Endothelial cell (in vitro differentiated cells): ENCODE data around the gene PROM2. TPM values are rescaled to one million over a fixed set of nuclear protein-coding genes. Genes with fewer than 3 reads are reported as not detected.

Source experiments
- DNase-seq: peaks from one replicate; pipeline ENCODE4 v3.0.0; 2021; ENCODE audit warnings: low spot score
- H3K27ac Mint-ChIP-seq: one replicate; pipeline ENCODE4 v1.8.0; 2021; ENCODE audit warnings: mixed read lengths, inconsistent platforms; ENCODE audit not compliant: unreplicated experiment
- H3K27me3 Mint-ChIP-seq: one replicate; pipeline ENCODE4 v1.8.0; 2021; ENCODE audit warnings: mild to moderate bottlenecking, moderate library complexity, mixed read lengths, inconsistent platforms; ENCODE audit not compliant: unreplicated experiment
- H3K36me3 Mint-ChIP-seq: one replicate; pipeline ENCODE4 v1.8.0; 2021; ENCODE audit warnings: mild to moderate bottlenecking, low read depth, mixed read lengths, inconsistent platforms; ENCODE audit not compliant: unreplicated experiment
- H3K4me1 Mint-ChIP-seq: one replicate; pipeline ENCODE4 v1.8.0; 2021; ENCODE audit warnings: mild to moderate bottlenecking, mixed read lengths, inconsistent platforms; ENCODE audit not compliant: unreplicated experiment
- H3K4me3 Mint-ChIP-seq: one replicate; pipeline ENCODE4 v1.8.0; 2021; ENCODE audit warnings: mild to moderate bottlenecking, mixed read lengths, inconsistent platforms; ENCODE audit not compliant: unreplicated experiment
- H3K9me3 Mint-ChIP-seq: one replicate; pipeline ENCODE4 v1.8.0; 2021; ENCODE audit warnings: mixed read lengths, inconsistent platforms; ENCODE audit not compliant: unreplicated experiment
- CTCF ChIP-seq: fragments of 200-600 bp; sonication (generic); IDR thresholded peaks from one replicate; pipeline ENCODE4 v1.5.0; 2021; ENCODE audit warnings: antibody characterized with exemption; ENCODE audit not compliant: unreplicated experiment
- total RNA-seq: library from RNA; stranded (reverse); fragmentation: NEBNext Ultra II Directional; extraction: Animal tissue kit (Norgen Biotek cat#: 25700); gene quantifications from one replicate; pipeline ENCODE4 v1.2.1, GENCODE V29; 2021; ENCODE audit not compliant: unreplicated experiment

The PROM2 gene
- total RNA-seq, 1 donor from 2014 or later = 0.62 TPM

- Mint-ChIP-seq H3K4me3 (no peak overlapping the region), H3K27ac (no peak overlapping the region), H3K9me3 (no peaks in the 10 kb centered on the region), H3K4me1 (peaks cover 2% of the 10 kb centered on the region), H3K36me3 (no peaks in the 10 kb centered on the region), H3K27me3 (peaks cover 7% of the 10 kb centered on the region)
- no peak for TF ChIP-seq CTCF
- no peak for DNase-seq
Measured at GRCh38 chr2:95278637-95279225, 4.5 kb downstream of the PROM2 start.

- Mint-ChIP-seq H3K9me3 (no peaks in the 10 kb centered on the region), H3K4me1 (peaks cover 2% of the 10 kb centered on the region)
- no peak for DNase-seq
Measured at GRCh38 chr2:95279435-95280035, 5.3 kb downstream of the PROM2 start.

GRCh38 chr2:95281071-95281470 is 6.8 kb downstream of the PROM2 start:
- DNase-seq = no peak
- Mint-ChIP-seq H3K27ac (no peak overlapping the region), H3K4me1 (peaks cover 2% of the 10 kb centered on the region), H3K36me3 (peaks cover 3% of the 10 kb centered on the region), H3K9me3 (no peaks in the 10 kb centered on the region), H3K27me3 (peaks cover 3% of the 10 kb centered on the region), H3K4me3 (no peak overlapping the region)
- TF ChIP-seq CTCF = no peak

More at GRCh38 chr2:95279435-95280035, 5.3 kb downstream of the PROM2 start:
- Mint-ChIP-seq H3K27ac (no peak overlapping the region), H3K4me3 (no peak overlapping the region), H3K36me3 (no peaks in the 10 kb centered on the region), H3K27me3 (peaks cover 7% of the 10 kb centered on the region)
- no peak for TF ChIP-seq CTCF

GRCh38 chr2:95281786-95282185 is 7.5 kb downstream of the PROM2 start:
- TF ChIP-seq CTCF = no peak
- peaks cover 3% of the 10 kb centered on the region for H3K36me3 Mint-ChIP-seq
- no peaks in the 10 kb centered on the region for H3K4me1 Mint-ChIP-seq
- H3K27ac Mint-ChIP-seq = no peak overlapping the region
- no peak for DNase-seq
- H3K9me3 Mint-ChIP-seq = no peaks in the 10 kb centered on the region
- H3K27me3 Mint-ChIP-seq = peaks cover 3% of the 10 kb centered on the region
- no peak overlapping the region for H3K4me3 Mint-ChIP-seq

GRCh38 chr2:95282458-95282857 is 8.2 kb downstream of the PROM2 start:
- H3K27me3 Mint-ChIP-seq = peaks cover 4% of the 10 kb centered on the region
- peaks cover 3% of the 10 kb centered on the region for H3K36me3 Mint-ChIP-seq
- no peak overlapping the region for H3K27ac Mint-ChIP-seq
- no peak overlapping the region for H3K4me3 Mint-ChIP-seq
- no peak for DNase-seq
- H3K9me3 Mint-ChIP-seq = no peaks in the 10 kb centered on the region
- no peaks in the 10 kb centered on the region for H3K4me1 Mint-ChIP-seq
- no peak for TF ChIP-seq CTCF
